ENCODE data around the gene CHMP4A. TPM values are rescaled to one million over a fixed set of nuclear protein-coding genes. Genes with fewer than 3 reads are reported as not detected.
"Not testable (repeated sequence)": the region's sequence is repeated elsewhere in the genome, so short reads cannot be mapped to it uniquely, and the experiment has no call there.

Gene CHMP4A
- total RNA-seq, 1 donor from 2014 or later, result 32.2 TPM

GRCh38 chr14:24228902-24229301 is 15.6 kb upstream of the CHMP4A start:
- Histone ChIP-seq H3K27ac (ENCODE audit: low read depth, low read length) (no peak overlapping the region), H3K9ac (ENCODE audit: low read length) (no peak overlapping the region), H3K36me3 (ENCODE audit: insufficient read depth, low read length) (no peaks in the 10 kb centered on the region), H2AFZ (ENCODE audit: low read depth, low read length) (no peak overlapping the region), H4K20me1 (ENCODE audit: insufficient read depth, low read length) (peaks cover 3% of the 10 kb centered on the region), H3K4me2 (ENCODE audit: low read length) (no peak overlapping the region), H3K79me2 (ENCODE audit: insufficient read depth, low read length) (peaks cover 80% of the 10 kb centered on the region), H3K4me1 (ENCODE audit: insufficient read depth, low read length) (peaks cover 18% of the 10 kb centered on the region), H3K27me3 (ENCODE audit: insufficient read depth, low read length) (no peaks in the 10 kb centered on the region), H3K9me3 (ENCODE audit: insufficient read depth, low read depth, low read length) (no peaks in the 10 kb centered on the region), H3K4me3 (ENCODE audit: insufficient read depth, low read depth, low read length) (no peak overlapping the region)
- no peaks in the 10 kb centered on the region for H3K27me3 Mint-ChIP-seq (ENCODE audit: low read depth, unreplicated experiment)
- H3K27ac Mint-ChIP-seq (ENCODE audit: unreplicated experiment), result peak overlapping the region; percentile 69
- no peak for DNase-seq (ENCODE audit: low read depth)
- no peak for TF ChIP-seq EZH2 (IDR thresholded peaks at IDR 0.05; ENCODE audit: insufficient read depth, low read length)
- TF ChIP-seq, protein P1, sequence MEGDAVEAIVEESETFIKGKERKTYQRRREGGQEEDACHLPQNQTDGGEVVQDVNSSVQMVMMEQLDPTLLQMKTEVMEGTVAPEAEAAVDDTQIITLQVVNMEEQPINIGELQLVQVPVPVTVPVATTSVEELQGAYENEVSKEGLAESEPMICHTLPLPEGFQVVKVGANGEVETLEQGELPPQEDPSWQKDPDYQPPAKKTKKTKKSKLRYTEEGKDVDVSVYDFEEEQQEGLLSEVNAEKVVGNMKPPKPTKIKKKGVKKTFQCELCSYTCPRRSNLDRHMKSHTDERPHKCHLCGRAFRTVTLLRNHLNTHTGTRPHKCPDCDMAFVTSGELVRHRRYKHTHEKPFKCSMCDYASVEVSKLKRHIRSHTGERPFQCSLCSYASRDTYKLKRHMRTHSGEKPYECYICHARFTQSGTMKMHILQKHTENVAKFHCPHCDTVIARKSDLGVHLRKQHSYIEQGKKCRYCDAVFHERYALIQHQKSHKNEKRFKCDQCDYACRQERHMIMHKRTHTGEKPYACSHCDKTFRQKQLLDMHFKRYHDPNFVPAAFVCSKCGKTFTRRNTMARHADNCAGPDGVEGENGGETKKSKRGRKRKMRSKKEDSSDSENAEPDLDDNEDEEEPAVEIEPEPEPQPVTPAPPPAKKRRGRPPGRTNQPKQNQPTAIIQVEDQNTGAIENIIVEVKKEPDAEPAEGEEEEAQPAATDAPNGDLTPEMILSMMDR (IDR thresholded peaks at IDR 0.05; ENCODE audit: insufficient read depth, low read depth, low read length), result no peak
- no peak overlapping the region for H3K4me3 Mint-ChIP-seq (ENCODE audit: unreplicated experiment)
- H3K4me1 Mint-ChIP-seq (ENCODE audit: low read depth, unreplicated experiment), result peaks cover 13% of the 10 kb centered on the region
- H3K9me3 Mint-ChIP-seq (ENCODE audit: unreplicated experiment), result no peaks in the 10 kb centered on the region
- no peak for FAIRE-seq
- H3K36me3 Mint-ChIP-seq (ENCODE audit: low read depth, unreplicated experiment), result peaks cover 2% of the 10 kb centered on the region

GRCh38 chr14:24226473-24226872 is 13.2 kb upstream of the CHMP4A start:
- Histone ChIP-seq H3K9me3 (ENCODE audit: insufficient read depth, low read depth, low read length) (no peaks in the 10 kb centered on the region), H3K4me2 (ENCODE audit: low read length) (no peak overlapping the region), H3K9ac (ENCODE audit: low read length) (no peak overlapping the region), H4K20me1 (ENCODE audit: insufficient read depth, low read length) (peaks cover 3% of the 10 kb centered on the region), H3K79me2 (ENCODE audit: insufficient read depth, low read length) (peaks cover 83% of the 10 kb centered on the region), H3K4me3 (ENCODE audit: insufficient read depth, low read depth, low read length) (no peak overlapping the region), H3K27ac (ENCODE audit: low read depth, low read length) (no peak overlapping the region), H3K27me3 (ENCODE audit: insufficient read depth, low read length) (no peaks in the 10 kb centered on the region), H3K4me1 (ENCODE audit: insufficient read depth, low read length) (peaks cover 7% of the 10 kb centered on the region), H3K36me3 (ENCODE audit: insufficient read depth, low read length) (no peaks in the 10 kb centered on the region), H2AFZ (ENCODE audit: low read depth, low read length) (no peak overlapping the region)
- no peak for DNase-seq (ENCODE audit: low read depth)
- TF ChIP-seq, protein P1 (IDR thresholded peaks at IDR 0.05; ENCODE audit: insufficient read depth, low read depth, low read length), result no peak
- TF ChIP-seq EZH2 (IDR thresholded peaks at IDR 0.05; ENCODE audit: insufficient read depth, low read length), result no peak
- H3K27me3 Mint-ChIP-seq (ENCODE audit: low read depth, unreplicated experiment), result no peaks in the 10 kb centered on the region
- no peak overlapping the region for H3K4me3 Mint-ChIP-seq (ENCODE audit: unreplicated experiment)
- peaks cover 2% of the 10 kb centered on the region for H3K36me3 Mint-ChIP-seq (ENCODE audit: low read depth, unreplicated experiment)
- H3K27ac Mint-ChIP-seq (ENCODE audit: unreplicated experiment), result no peak overlapping the region
- H3K9me3 Mint-ChIP-seq (ENCODE audit: unreplicated experiment), result no peaks in the 10 kb centered on the region
- FAIRE-seq, result no peak
- H3K4me1 Mint-ChIP-seq (ENCODE audit: low read depth, unreplicated experiment), result peaks cover 10% of the 10 kb centered on the region

GRCh38 chr14:24224618-24225071 is 11.4 kb upstream of the CHMP4A start:
- Histone ChIP-seq H3K79me2 (ENCODE audit: insufficient read depth, low read length) (peaks cover 86% of the 10 kb centered on the region), H3K4me3 (ENCODE audit: insufficient read depth, low read depth, low read length) (no peak overlapping the region), H3K27me3 (ENCODE audit: insufficient read depth, low read length) (no peaks in the 10 kb centered on the region), H3K9ac (ENCODE audit: low read length) (peak overlapping the region; percentile 44), H4K20me1 (ENCODE audit: insufficient read depth, low read length) (peaks cover 8% of the 10 kb centered on the region), H3K4me1 (ENCODE audit: insufficient read depth, low read length) (peaks cover 7% of the 10 kb centered on the region), H2AFZ (ENCODE audit: low read depth, low read length) (no peak overlapping the region), H3K27ac (ENCODE audit: low read depth, low read length) (peak overlapping the region; percentile 70), H3K4me2 (ENCODE audit: low read length) (peak overlapping the region; percentile 52), H3K9me3 (ENCODE audit: insufficient read depth, low read depth, low read length) (no peaks in the 10 kb centered on the region), H3K36me3 (ENCODE audit: insufficient read depth, low read length) (no peaks in the 10 kb centered on the region)
- peak overlapping the region; percentile 55 for H3K27ac Mint-ChIP-seq (ENCODE audit: unreplicated experiment)
- TF ChIP-seq, protein P1 (IDR thresholded peaks at IDR 0.05; ENCODE audit: insufficient read depth, low read depth, low read length), result no peak
- TF ChIP-seq EZH2 (IDR thresholded peaks at IDR 0.05; ENCODE audit: insufficient read depth, low read length), result no peak
- no peaks in the 10 kb centered on the region for H3K27me3 Mint-ChIP-seq (ENCODE audit: low read depth, unreplicated experiment)
- H3K9me3 Mint-ChIP-seq (ENCODE audit: unreplicated experiment), result no peaks in the 10 kb centered on the region
- peak overlapping the region; percentile 3 for H3K4me3 Mint-ChIP-seq (ENCODE audit: unreplicated experiment)
- FAIRE-seq (peak; percentile 75), DNase-seq (ENCODE audit: low read depth) (peak; percentile 95)
- H3K4me1 Mint-ChIP-seq (ENCODE audit: low read depth, unreplicated experiment), result peaks cover 8% of the 10 kb centered on the region
- H3K36me3 Mint-ChIP-seq (ENCODE audit: low read depth, unreplicated experiment), result peaks cover 2% of the 10 kb centered on the region

DNA sequence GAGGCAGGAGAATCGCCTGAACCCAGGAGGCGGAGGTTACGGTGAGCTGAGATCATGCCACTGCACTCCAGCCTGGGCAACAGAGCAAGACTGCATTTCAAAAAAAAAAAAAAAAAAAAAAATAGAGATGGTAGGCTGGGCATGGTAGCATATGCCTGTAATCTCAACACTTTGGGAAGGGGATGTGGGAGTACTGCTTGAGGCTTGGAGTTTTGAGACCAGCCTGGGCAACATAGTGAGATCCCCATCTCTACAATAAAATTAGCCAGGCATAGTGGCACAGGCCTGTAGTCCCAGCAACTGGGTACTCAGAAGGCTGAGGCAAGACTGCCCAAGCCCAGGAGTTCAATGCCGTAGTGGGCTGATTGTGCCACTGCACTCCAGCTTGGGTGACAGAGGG is 9.7 kb upstream of the CHMP4A start:
- H3K4me1 ChIP-seq (ENCODE audit: insufficient read depth, low read length); H3K27ac Mint-ChIP-seq (ENCODE audit: unreplicated experiment): not testable (repeated sequence)

More for the DNA sequence above, 9.7 kb upstream of the CHMP4A start:
- H3K27ac ChIP-seq (ENCODE audit: low read depth, low read length); H3K36me3 ChIP-seq (ENCODE audit: insufficient read depth, low read length); DNase-seq (ENCODE audit: low read depth); H3K36me3 Mint-ChIP-seq (ENCODE audit: low read depth, unreplicated experiment); H3K4me2 ChIP-seq (ENCODE audit: low read length); H3K9me3 ChIP-seq (ENCODE audit: insufficient read depth, low read depth, low read length); H3K27me3 ChIP-seq (ENCODE audit: insufficient read depth, low read length); H2AFZ ChIP-seq (ENCODE audit: low read depth, low read length); H4K20me1 ChIP-seq (ENCODE audit: insufficient read depth, low read length); H3K4me1 Mint-ChIP-seq (ENCODE audit: low read depth, unreplicated experiment); H3K4me3 Mint-ChIP-seq (ENCODE audit: unreplicated experiment); FAIRE-seq; H3K27me3 Mint-ChIP-seq (ENCODE audit: low read depth, unreplicated experiment); H3K9ac ChIP-seq (ENCODE audit: low read length); H3K4me3 ChIP-seq (ENCODE audit: insufficient read depth, low read depth, low read length); H3K9me3 Mint-ChIP-seq (ENCODE audit: unreplicated experiment): not testable (repeated sequence)
- H3K79me2 ChIP-seq (ENCODE audit: insufficient read depth, low read length), result peaks cover 86% of the 10 kb centered on the region

Data from astrocyte (in vitro differentiated cells and primary cell).